HTR-8/SVneo (cell line): Measurements from ENCODE around the gene PTPDC1.
"Not testable (repeated sequence)": the region's sequence is repeated elsewhere in the genome, so short reads cannot be mapped to it uniquely, and the experiment has no call there.

Experiments used
- DNase-seq: peaks from one replicate; pipeline ENCODE4 v3.0.0; 2011; ENCODE audit warnings: low spot score, mixed read lengths; ENCODE audit not compliant: insufficient read length
- FAIRE-seq: peaks from 2 replicates; lab custom pipeline; 2011; peaks lifted over from hg19 to GRCh38; lab: Jason Lieb, UNC

The PTPDC1 gene

DNA sequence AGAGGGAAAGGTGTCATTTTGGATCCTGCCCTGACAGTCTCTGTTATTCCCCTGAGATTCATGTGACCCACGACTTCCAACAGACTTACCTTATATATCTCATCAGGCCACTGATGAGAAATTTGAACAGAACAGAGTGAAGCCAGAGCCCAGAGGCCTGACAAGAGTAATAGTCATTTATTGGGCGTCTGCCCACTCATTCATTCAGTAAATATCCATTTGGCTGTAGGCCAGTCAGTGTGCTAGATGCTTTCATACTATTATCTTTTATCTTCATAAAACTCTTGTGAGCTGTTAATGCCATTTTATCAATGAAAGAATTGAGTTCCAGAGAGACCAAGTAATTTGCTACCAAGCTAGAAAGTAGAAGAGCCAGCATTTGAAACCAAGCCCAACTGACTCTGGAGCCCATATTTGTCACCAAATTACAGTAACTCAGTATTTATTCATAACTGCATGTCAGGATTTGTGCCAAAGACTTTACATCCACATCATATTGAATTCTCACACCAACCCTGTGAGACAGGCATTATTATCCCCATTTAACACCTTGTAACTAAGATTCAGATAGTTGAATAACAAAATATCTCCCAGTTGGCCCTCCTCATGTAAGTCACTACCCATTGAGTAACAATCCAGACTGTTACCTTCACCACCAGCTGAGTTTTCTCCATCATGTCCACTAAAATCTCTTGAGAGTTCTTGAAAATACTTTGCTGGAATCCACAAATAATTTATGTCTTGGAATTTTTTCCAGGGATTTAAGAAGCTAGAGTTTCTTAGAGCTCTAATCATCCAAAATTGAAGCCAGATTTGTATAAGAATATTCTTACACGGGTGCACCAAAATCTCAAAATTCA, 2.5 kb downstream of the PTPDC1 start:
- no peak for DNase-seq
- FAIRE-seq, result no peak

DNA sequence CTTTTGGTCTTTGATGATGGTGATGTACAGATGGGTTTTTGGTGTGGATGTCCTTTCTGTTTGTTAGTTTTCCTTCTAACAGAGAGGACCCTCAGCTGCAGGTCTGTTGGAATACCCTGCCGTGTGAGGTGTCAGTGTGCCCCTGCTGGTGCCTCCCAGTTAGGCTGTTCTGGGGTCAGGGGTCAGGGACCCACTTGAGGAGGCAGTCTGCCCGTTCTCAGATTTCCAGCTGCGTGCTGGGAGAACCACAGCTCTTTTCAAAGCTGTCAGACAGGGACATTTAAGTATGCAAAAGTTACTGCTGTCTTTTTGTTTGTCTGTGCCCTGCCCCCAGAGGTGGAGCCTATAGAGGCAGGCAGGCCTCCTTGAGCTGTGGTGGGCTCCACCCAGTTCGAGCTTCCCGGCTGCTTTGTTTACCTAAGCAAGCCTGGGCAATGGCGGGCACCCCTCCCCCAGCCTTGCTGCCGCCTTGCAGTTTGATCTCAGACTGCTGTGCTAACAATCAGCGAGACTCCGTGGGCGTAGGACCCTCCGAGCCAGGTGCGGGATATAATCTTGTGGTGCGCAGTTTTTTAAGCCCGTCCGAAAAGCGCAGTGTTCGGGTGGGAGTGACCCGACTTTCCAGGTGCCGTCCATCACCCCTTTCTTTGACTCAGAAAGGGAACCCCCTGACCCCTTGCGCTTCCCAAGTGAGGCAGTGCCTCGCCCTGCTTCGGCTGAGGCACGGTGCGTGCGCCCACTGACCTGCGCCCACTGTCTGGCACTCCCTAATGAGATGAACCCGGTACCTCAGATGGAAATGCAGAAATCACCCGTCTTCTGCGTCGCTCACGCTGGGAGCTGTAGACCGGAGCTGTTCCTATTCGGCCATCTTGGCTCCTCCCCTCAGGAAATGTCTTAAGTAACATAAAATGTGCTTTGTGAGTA, 10.2 kb downstream of the PTPDC1 start:
- not testable (repeated sequence) for DNase-seq, FAIRE-seq

DNA sequence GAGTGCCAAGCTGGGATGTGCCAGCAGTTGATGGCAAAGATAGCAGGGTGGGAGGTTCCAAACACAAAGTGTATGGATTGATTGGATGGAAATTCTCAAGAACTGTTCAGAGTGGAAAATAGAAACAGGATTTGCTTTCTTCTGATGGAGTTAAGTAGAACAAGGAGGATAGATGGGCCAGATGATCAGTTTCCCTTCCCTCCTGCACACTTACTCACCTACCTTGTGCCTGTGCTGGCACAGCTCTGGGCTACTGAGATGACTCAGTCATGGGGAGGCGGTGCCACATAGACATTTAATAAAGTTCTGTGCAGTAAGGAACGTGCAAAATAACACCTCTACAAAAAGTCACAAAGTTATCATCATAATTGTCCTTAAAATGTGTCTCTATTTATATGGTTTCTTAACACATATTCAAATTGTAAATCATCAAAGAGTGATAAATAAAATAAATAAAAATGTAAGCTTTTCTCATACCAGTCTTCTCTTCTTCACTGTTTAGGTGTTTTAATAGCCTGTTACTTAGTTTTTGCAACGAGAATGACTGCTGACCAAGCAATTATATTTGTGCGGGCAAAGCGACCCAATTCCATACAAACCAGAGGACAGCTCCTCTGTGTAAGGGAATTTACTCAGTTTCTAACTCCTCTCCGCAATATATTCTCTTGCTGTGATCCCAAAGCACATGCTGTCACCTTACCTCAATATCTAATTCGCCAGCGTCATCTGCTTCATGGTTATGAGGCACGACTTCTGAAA, 12.7 kb downstream of the PTPDC1 start:
- FAIRE-seq, result no peak
- DNase-seq, result peak; percentile 5

DNA sequence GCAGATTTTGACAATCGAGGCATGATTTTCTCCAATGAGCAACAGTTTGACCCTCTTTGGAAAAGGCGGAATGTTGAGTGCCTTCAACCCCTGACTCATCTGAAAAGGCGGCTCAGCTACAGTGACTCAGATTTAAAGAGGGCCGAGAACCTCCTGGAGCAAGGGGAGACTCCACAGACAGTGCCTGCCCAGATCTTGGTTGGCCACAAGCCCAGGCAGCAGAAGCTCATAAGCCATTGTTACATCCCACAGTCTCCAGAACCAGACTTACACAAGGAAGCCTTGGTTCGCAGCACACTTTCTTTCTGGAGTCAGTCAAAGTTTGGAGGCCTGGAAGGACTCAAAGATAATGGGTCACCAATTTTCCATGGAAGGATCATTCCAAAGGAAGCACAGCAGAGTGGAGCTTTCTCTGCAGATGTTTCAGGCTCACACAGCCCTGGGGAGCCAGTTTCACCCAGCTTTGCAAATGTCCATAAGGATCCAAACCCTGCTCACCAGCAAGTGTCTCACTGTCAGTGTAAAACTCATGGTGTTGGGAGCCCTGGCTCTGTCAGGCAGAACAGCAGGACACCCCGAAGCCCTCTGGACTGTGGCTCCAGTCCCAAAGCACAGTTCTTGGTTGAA, 13.6 kb downstream of the PTPDC1 start:
- DNase-seq, result peak; percentile 38
- no peak for FAIRE-seq

DNA sequence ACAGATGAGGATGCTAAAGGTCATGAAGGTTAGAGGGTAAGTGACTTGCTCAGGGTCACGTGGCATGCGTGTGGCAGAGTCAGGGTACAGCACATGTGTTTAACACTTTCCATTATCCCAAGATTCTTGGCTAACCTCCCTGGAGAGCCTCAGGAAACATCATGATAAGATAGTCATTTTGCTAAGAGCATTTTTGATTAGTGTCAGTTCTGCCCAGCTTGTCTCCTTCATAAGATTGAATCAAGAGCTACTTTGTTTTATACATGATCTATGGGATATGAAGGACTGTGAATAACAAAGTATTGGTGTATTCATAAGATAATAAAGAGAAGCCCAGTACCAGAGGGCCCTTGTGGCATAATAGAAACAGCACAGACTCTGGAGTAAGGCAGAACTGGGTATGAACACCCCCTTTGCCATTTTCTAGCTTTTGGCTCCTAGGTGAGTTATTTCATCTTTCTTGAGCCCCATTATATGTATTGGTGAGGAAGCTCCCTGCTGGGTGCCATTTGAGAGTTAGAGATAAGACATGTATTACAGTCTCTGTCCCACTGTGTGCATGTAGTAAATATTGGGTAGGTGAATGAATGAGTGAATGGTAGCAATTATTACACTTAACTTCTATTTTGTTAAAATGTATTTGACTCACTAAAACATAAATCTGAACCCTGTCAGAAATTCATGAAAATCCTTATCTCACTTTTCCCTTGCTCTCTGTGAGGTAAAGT, 16.1 kb downstream of the PTPDC1 start:
- DNase-seq, result no peak
- FAIRE-seq, result no peak

DNA sequence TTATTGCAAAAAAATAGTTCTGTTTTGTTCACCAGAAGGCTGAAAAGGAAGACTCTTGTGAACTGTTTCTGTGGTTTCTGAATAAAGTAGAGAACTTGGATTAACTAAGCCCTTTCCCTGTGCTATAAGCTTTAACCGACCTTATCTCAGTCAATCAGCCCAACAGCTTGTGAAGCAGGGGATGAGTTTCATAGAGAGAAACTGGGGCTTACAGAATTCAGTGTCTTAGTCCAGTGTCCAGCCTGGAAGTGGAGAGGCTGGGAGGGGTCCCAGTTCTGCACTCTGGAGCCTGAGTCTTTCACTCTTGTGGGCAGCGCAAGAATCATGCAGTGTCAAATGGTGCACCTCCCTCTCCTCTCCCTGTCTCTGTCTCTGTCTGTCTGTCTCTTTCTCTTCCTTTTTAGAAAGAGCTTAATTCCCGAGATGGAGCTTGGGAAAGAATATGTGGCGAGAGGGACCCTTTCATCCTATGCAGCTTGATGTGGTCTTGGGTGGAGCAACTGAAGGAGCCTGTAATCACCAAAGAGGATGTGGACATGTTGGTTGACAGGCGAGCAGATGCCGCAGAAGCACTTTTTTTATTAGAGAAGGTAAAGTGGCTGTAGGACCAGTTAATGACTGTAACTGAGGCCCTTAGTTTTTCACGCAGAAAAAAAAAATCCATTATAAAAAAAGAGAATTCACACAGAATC, 17.0 kb downstream of the PTPDC1 start:
- no peak for FAIRE-seq

DNA sequence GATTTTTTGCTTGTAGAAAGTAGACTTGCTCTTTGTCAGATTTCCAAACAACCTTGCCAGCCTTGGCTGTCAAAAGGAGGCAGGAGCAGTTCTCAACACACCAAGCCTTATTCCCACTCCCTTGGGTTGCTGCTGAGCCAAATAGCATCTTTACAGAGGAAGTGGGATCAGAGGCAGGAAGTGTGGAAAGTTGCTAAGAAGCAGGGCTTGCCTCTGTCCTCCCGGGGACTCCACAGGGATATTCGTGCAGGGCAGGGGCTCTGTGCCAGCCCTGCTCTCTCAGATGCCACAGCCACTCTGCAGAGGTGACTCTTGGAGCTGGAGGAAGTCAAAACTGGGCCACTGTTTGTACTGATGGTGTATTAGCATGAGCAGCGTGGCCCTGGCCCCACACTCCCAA, 24.3 kb downstream of the PTPDC1 start:
- FAIRE-seq (no peak), DNase-seq (no peak)

More for the DNA sequence above, 17.0 kb downstream of the PTPDC1 start:
- no peak for DNase-seq

DNA sequence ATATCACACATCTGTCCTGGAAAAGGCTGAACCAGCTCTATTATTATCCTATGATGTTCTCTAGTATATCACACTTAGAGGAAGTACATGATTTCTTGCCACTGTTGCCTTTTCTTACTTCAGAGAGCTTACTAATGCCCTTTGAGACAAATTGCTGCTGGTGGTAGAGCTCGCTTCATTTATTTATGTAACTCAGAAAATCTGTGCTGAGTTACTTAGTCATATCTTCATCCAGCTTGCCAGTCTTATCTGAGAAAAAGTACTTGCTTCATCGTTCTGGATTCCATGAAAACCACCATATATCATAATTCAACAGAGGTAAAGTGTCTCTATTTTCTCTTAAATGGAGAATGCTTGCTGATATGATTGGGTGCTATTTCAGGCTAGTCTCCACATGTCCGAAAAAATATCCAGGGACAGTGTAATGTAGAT, 26.6 kb downstream of the PTPDC1 start:
- no peak for DNase-seq
- no peak for FAIRE-seq

DNA sequence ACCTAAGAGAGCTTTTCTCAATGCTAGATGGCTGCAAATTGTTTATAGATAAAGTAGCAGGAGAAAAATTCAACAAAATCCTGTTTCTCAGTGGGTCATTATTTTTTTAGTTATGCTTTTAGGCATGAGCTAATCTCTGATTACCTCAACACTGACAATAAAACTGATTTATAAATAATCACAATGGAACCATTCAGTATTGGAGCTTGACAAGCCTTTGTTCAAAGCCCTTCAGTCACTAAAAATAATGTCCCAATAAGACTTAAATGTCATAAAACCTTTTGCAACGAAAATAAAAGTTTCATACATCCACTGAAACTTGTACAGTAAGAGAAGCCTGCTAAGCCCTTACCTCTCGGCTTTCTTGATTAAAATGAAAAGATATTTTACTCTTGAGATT, 27.2 kb downstream of the PTPDC1 start:
- DNase-seq (no peak), FAIRE-seq (no peak)

DNA sequence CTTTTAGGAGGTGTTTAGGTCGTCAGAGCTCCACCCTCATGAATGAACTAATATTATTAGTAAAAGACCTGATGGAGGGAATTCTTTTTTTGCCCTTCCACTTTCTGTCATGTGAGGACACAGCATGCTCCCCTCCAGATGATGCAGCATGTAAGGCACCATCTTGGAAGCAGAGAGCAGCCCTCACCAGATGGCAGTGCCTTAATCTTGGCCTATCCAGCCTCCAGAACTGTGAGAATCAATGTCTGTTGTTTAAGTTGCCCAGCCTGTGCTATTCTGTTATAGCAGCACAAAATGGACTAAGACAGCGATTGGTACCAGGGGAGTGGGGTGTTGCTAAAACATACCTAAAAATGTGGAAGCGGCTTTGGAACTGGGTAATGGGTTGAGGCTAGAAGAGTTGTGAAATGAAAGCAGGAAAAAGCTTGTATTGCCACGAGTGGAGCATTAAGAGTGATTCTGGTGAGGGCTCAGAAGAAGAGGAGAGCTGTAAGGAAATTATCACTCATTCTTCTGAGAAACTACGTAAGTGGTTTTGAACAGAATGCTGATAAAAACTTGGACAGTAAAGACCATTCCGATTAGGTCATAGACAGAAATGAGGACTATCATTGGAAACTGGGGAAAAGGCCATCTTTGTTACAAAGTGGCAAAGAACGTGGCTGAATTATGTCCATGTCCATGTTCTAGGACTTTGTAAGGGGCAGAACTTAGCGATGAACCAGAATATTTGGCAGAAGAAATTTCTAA, 28.6 kb downstream of the PTPDC1 start:
- FAIRE-seq (no peak), DNase-seq (no peak)

DNA sequence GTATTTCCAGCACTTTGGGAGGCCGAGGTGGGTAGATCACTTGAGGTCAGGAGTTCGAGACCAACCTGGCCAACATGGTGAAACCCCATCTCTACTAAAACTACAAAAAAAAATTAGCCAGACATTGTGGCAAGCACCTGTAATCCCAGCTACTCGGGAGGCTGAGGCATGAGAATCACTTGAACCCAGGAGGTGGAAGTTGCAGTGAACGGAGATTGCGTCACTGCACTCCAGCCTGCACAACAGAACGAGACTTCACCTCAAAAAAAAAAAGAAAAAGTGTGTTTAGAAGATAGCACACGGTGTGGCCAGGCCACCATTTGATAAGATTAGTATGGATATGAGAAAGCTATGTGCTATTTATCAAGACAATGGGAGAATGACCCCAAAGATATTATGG, 35.8 kb downstream of the PTPDC1 start:
- DNase-seq, FAIRE-seq: not testable (repeated sequence)

DNA sequence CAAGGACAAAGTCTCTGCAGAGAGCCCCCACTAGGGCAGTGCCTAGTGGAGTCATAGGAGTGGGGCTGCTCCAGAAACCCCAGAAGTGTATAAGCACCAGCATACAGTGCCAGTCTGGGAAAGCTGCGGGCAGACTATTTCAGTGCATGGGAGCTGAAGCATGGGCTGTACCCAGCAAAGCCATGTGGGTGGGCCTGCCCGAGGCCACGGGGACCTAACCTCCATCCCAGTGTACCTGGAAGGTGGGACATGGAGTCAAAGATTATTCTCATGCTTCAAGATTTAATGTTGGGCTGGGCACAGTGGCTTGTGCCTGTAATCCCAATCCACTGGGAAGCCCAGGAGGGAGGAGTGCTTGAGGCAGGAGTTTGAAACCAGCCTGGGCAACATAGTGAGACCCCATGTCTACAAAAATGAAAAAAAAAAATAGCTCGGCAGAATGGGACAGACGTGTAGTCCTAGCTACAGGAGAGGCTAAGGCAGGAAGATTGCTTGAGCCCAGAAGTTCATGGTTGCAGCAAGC, 36.7 kb downstream of the PTPDC1 start:
- no peak for FAIRE-seq
- no peak for DNase-seq

DNA sequence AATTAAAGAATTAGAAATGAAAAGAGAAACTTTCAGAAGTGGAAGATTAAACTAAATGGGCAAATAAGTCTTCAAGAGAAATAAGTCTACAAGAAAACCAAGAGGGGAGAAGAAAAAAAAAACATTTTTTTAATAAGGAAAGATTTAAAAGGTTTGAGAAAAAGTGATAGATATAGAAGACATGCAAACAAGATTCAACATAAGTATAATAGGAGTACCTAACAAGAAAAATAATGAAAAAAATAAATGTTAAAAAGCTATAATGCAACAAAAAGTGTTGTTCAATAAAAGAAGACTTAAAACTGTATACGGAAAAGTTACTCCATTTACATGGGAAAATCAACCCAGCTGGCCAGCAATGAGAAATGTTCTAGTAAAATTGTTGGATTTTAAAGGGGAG, 42.6 kb downstream of the PTPDC1 start:
- no peak for DNase-seq
- FAIRE-seq, result no peak

DNA sequence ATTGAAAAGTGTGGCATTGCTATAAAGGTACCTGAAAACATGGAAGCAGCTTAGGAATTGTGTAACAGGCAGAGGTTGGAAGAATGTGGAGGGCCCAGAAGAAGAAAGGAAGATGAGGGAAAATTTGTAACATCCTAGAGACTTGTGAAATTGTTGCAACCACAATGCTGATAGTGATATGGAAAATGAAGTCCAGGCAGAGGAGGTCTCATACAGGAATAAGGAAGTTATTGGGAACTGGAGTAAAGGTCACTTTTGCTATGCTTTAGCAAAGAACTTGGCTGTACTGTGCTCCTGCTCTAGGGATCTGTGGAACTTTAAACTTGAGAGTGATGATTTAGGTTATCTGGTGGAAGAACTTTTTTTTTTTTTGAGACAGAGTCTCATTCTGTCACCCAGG, 43.5 kb downstream of the PTPDC1 start:
- no peak for FAIRE-seq
- DNase-seq, result no peak

DNA sequence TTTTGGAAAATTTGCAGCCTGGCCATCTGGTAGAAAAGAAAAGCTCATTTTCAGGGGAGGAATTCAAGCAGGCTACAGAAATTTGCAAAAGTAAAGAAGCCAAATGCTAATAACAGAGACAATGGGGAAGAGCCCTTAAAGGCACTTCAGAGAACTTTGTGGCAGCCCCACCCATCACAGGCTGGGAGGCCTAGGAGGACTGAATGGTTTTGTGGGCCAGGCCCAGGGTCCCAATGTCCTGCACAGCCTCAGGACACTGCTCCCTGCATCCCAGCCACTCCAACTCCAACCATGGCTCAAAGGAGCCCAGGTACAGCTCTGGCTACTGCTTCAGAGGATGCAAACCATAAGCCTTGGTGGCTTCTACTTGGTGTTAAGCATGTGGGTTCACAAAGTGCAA, 44.3 kb downstream of the PTPDC1 start:
- FAIRE-seq (no peak), DNase-seq (no peak)

DNA sequence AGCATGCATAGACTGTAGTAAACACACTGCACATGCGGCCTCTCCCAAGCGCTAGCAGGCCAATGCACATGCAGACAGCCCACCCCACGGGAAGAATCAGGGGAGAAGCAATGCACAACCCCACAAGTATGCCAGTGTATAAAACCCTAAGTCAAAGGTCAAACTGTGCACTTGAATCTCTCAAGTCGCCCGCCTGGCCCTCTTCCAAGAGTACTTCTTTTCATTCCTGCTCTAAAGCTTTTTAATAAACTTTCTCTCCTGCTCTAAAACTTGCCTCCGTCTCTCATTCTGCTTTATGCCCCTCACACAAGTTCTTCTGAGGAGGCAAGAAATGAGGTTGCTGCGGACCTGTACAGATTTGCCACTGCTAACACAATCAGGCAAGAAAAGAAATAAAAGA, 50.4 kb downstream of the PTPDC1 start:
- DNase-seq (no peak), FAIRE-seq (no peak)

DNA sequence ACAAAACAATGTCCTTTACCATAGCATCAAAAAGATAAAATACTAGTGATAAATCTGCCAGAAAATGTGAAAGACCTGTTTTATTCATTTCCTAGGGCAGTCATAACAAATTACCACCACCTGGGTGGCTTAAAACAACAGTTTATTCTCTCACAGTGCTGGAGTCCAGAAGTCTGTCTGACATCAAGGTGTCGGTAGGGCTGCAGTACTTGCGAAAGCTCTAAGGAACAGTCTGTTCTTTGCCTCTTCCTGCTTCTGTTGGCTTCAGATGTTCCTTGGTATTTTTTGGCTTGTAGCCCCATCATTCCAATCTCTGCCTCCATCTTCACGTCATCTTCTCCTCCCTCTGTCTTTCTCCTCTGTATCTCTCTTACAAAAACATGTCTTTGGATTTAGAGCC, 51.0 kb downstream of the PTPDC1 start:
- DNase-seq, result no peak
- no peak for FAIRE-seq
